Measurements from ENCODE around the gene SEMA6B.

Gene SEMA6B

GRCh38 chr19:4499318-4499717 is 60.2 kb downstream of the SEMA6B start:
- no peak overlapping the region for H4K8ac ChIP-seq (ENCODE audit: low read depth, low read length)
- H2BK15ac ChIP-seq (replicated peaks; ENCODE audit: low read depth): no peak overlapping the region
- H3K79me1 ChIP-seq (ENCODE audit: low read length): no peaks in the 10 kb centered on the region
- no peak overlapping the region for H3K56ac ChIP-seq (ENCODE audit: low read length)
- H2BK5ac ChIP-seq (ENCODE audit: low read length): no peak overlapping the region
- DNase-seq: no peak
- H3K27me3 ChIP-seq (ENCODE audit: insufficient read depth, low read length, poor library complexity): no peaks in the 10 kb centered on the region
- no peak overlapping the region for H3K4me2 ChIP-seq (ENCODE audit: low read length)
- no peak overlapping the region for H3K23ac ChIP-seq (ENCODE audit: low read length)
- no peaks in the 10 kb centered on the region for H3K4me1 ChIP-seq (ENCODE audit: control insufficient read depth, low read depth, low read length)
- H3K27ac ChIP-seq (ENCODE audit: low read depth, low read length): no peak overlapping the region
- H3K18ac ChIP-seq (ENCODE audit: low read length): no peak overlapping the region
- H3K79me2 ChIP-seq (ENCODE audit: control insufficient read depth, insufficient read depth, low read length): no peaks in the 10 kb centered on the region
- H3K9ac ChIP-seq (ENCODE audit: low read length): no peak overlapping the region
- H2AK5ac ChIP-seq (ENCODE audit: low read length): no peak overlapping the region
- no peak overlapping the region for H2BK120ac ChIP-seq (ENCODE audit: low read depth, low read length)
- no peak overlapping the region for H3K4ac ChIP-seq (ENCODE audit: low read depth, low read length)
- no peak overlapping the region for H3K4me3 ChIP-seq (ENCODE audit: low read length)
- no peak overlapping the region for H4K5ac ChIP-seq (ENCODE audit: low read length)
- H3K36me3 ChIP-seq (ENCODE audit: control insufficient read depth, insufficient read depth, low read length): peaks cover 9% of the 10 kb centered on the region
- no CpG with 5 or more reads among the region's 23 CpGs for WGBS (ENCODE audit: extremely low coverage, insufficient coverage, low lambda C conversion rate)

GRCh38 chr19:4498694-4499093 is 60.8 kb downstream of the SEMA6B start:
- H3K27me3 ChIP-seq (ENCODE audit: insufficient read depth, low read length, poor library complexity): no peaks in the 10 kb centered on the region
- H3K4me1 ChIP-seq (ENCODE audit: control insufficient read depth, low read depth, low read length): no peaks in the 10 kb centered on the region
- H3K23ac ChIP-seq (ENCODE audit: low read length): no peak overlapping the region
- no peak overlapping the region for H4K5ac ChIP-seq (ENCODE audit: low read length)
- no peak overlapping the region for H3K4me3 ChIP-seq (ENCODE audit: low read length)
- no peak overlapping the region for H3K4ac ChIP-seq (ENCODE audit: low read depth, low read length)
- no peak overlapping the region for H3K18ac ChIP-seq (ENCODE audit: low read length)
- H3K9ac ChIP-seq (ENCODE audit: low read length): no peak overlapping the region
- WGBS (ENCODE audit: extremely low coverage, insufficient coverage, low lambda C conversion rate): no CpG with 5 or more reads among the region's 12 CpGs
- no peak overlapping the region for H2BK5ac ChIP-seq (ENCODE audit: low read length)
- H4K8ac ChIP-seq (ENCODE audit: low read depth, low read length): no peak overlapping the region
- no peak for DNase-seq
- H3K79me1 ChIP-seq (ENCODE audit: low read length): no peaks in the 10 kb centered on the region
- no peak overlapping the region for H2BK120ac ChIP-seq (ENCODE audit: low read depth, low read length)
- no peak overlapping the region for H3K27ac ChIP-seq (ENCODE audit: low read depth, low read length)
- no peak overlapping the region for H2BK15ac ChIP-seq (replicated peaks; ENCODE audit: low read depth)
- H3K79me2 ChIP-seq (ENCODE audit: control insufficient read depth, insufficient read depth, low read length): no peaks in the 10 kb centered on the region
- H3K56ac ChIP-seq (ENCODE audit: low read length): no peak overlapping the region
- no peak overlapping the region for H2AK5ac ChIP-seq (ENCODE audit: low read length)
- H3K36me3 ChIP-seq (ENCODE audit: control insufficient read depth, insufficient read depth, low read length): peaks cover 11% of the 10 kb centered on the region
- no peak overlapping the region for H3K4me2 ChIP-seq (ENCODE audit: low read length)

- Histone ChIP-seq H3K79me2 (ENCODE audit: control insufficient read depth, insufficient read depth, low read length) (no peaks in the 10 kb centered on the region), H3K56ac (ENCODE audit: low read length) (no peak overlapping the region), H3K9ac (ENCODE audit: low read length) (no peak overlapping the region), H2BK15ac (replicated peaks; ENCODE audit: low read depth) (no peak overlapping the region), H3K18ac (ENCODE audit: low read length) (no peak overlapping the region), H4K5ac (ENCODE audit: low read length) (no peak overlapping the region), H3K4me3 (ENCODE audit: low read length) (no peak overlapping the region), H2AK5ac (ENCODE audit: low read length) (no peak overlapping the region), H3K23ac (ENCODE audit: low read length) (no peak overlapping the region), H3K4me1 (ENCODE audit: control insufficient read depth, low read depth, low read length) (no peaks in the 10 kb centered on the region), H3K4ac (ENCODE audit: low read depth, low read length) (no peak overlapping the region), H2BK120ac (ENCODE audit: low read depth, low read length) (no peak overlapping the region), H3K4me2 (ENCODE audit: low read length) (no peak overlapping the region), H3K79me1 (ENCODE audit: low read length) (no peaks in the 10 kb centered on the region), H4K8ac (ENCODE audit: low read depth, low read length) (no peak overlapping the region), H2BK5ac (ENCODE audit: low read length) (no peak overlapping the region), H3K36me3 (ENCODE audit: control insufficient read depth, insufficient read depth, low read length) (peaks cover 12% of the 10 kb centered on the region), H3K27me3 (ENCODE audit: insufficient read depth, low read length, poor library complexity) (no peaks in the 10 kb centered on the region), H3K27ac (ENCODE audit: low read depth, low read length) (no peak overlapping the region)
- no CpG with 5 or more reads among the region's 25 CpGs for WGBS (ENCODE audit: extremely low coverage, insufficient coverage, low lambda C conversion rate)
- no peak for DNase-seq
Observed at GRCh38 chr19:4497770-4498389, 61.6 kb downstream of the SEMA6B start.

- Histone ChIP-seq H3K4me3 (ENCODE audit: low read length) (no peak overlapping the region), H3K79me2 (ENCODE audit: control insufficient read depth, insufficient read depth, low read length) (no peaks in the 10 kb centered on the region), H2BK120ac (ENCODE audit: low read depth, low read length) (no peak overlapping the region), H3K79me1 (ENCODE audit: low read length) (peaks cover 2% of the 10 kb centered on the region), H3K4ac (ENCODE audit: low read depth, low read length) (no peak overlapping the region), H3K27me3 (ENCODE audit: insufficient read depth, low read length, poor library complexity) (no peaks in the 10 kb centered on the region), H3K4me1 (ENCODE audit: control insufficient read depth, low read depth, low read length) (no peaks in the 10 kb centered on the region), H2BK5ac (ENCODE audit: low read length) (no peak overlapping the region), H4K8ac (ENCODE audit: low read depth, low read length) (no peak overlapping the region), H2AK5ac (ENCODE audit: low read length) (no peak overlapping the region), H2BK15ac (replicated peaks; ENCODE audit: low read depth) (no peak overlapping the region), H3K23ac (ENCODE audit: low read length) (no peak overlapping the region), H3K4me2 (ENCODE audit: low read length) (no peak overlapping the region), H3K18ac (ENCODE audit: low read length) (no peak overlapping the region), H3K27ac (ENCODE audit: low read depth, low read length) (no peak overlapping the region), H3K56ac (ENCODE audit: low read length) (no peak overlapping the region), H3K36me3 (ENCODE audit: control insufficient read depth, insufficient read depth, low read length) (peaks cover 15% of the 10 kb centered on the region), H4K5ac (ENCODE audit: low read length) (no peak overlapping the region), H3K9ac (ENCODE audit: low read length) (no peak overlapping the region)
- DNase-seq: no peak
- WGBS (ENCODE audit: extremely low coverage, insufficient coverage, low lambda C conversion rate): no CpG with 5 or more reads among the region's 18 CpGs
Observed at GRCh38 chr19:4496304-4496703, 63.2 kb downstream of the SEMA6B start.

- Histone ChIP-seq H3K56ac (ENCODE audit: low read length) (no peak overlapping the region), H3K36me3 (ENCODE audit: control insufficient read depth, insufficient read depth, low read length) (peaks cover 12% of the 10 kb centered on the region)
- no CpG with 5 or more reads among the region's 12 CpGs for WGBS (ENCODE audit: extremely low coverage, insufficient coverage, low lambda C conversion rate)
Observed at GRCh38 chr19:4495471-4495870, 64.0 kb downstream of the SEMA6B start.

GRCh38 chr19:4494691-4495064 is 64.8 kb downstream of the SEMA6B start:
- H3K4ac ChIP-seq (ENCODE audit: low read depth, low read length): no peak overlapping the region
- DNase-seq: no peak
- no peak overlapping the region for H3K9ac ChIP-seq (ENCODE audit: low read length)
- H3K4me3 ChIP-seq (ENCODE audit: low read length): no peak overlapping the region
- no peak overlapping the region for H4K5ac ChIP-seq (ENCODE audit: low read length)
- H3K27ac ChIP-seq (ENCODE audit: low read depth, low read length): no peak overlapping the region
- no peaks in the 10 kb centered on the region for H3K79me2 ChIP-seq (ENCODE audit: control insufficient read depth, insufficient read depth, low read length)
- H3K4me1 ChIP-seq (ENCODE audit: control insufficient read depth, low read depth, low read length): no peaks in the 10 kb centered on the region
- H2BK15ac ChIP-seq (replicated peaks; ENCODE audit: low read depth): no peak overlapping the region
- H3K79me1 ChIP-seq (ENCODE audit: low read length): peaks cover 2% of the 10 kb centered on the region
- no peak overlapping the region for H3K4me2 ChIP-seq (ENCODE audit: low read length)
- H2AK5ac ChIP-seq (ENCODE audit: low read length): no peak overlapping the region
- no peak overlapping the region for H2BK5ac ChIP-seq (ENCODE audit: low read length)
- H3K23ac ChIP-seq (ENCODE audit: low read length): no peak overlapping the region
- no peak overlapping the region for H3K18ac ChIP-seq (ENCODE audit: low read length)
- H3K27me3 ChIP-seq (ENCODE audit: insufficient read depth, low read length, poor library complexity): no peaks in the 10 kb centered on the region
- H4K8ac ChIP-seq (ENCODE audit: low read depth, low read length): no peak overlapping the region
- WGBS (ENCODE audit: extremely low coverage, insufficient coverage, low lambda C conversion rate): no CpG with 5 or more reads among the region's 8 CpGs
- no peak overlapping the region for H2BK120ac ChIP-seq (ENCODE audit: low read depth, low read length)
- H3K56ac ChIP-seq (ENCODE audit: low read length): no peak overlapping the region
- peaks cover 13% of the 10 kb centered on the region for H3K36me3 ChIP-seq (ENCODE audit: control insufficient read depth, insufficient read depth, low read length)

More at GRCh38 chr19:4495471-4495870, 64.0 kb downstream of the SEMA6B start:
- no peaks in the 10 kb centered on the region for H3K27me3 ChIP-seq (ENCODE audit: insufficient read depth, low read length, poor library complexity)
- no peak overlapping the region for H4K5ac ChIP-seq (ENCODE audit: low read length)
- no peak overlapping the region for H3K9ac ChIP-seq (ENCODE audit: low read length)
- no peak for DNase-seq
- no peak overlapping the region for H2BK15ac ChIP-seq (replicated peaks; ENCODE audit: low read depth)
- H3K79me2 ChIP-seq (ENCODE audit: control insufficient read depth, insufficient read depth, low read length): no peaks in the 10 kb centered on the region
- no peaks in the 10 kb centered on the region for H3K4me1 ChIP-seq (ENCODE audit: control insufficient read depth, low read depth, low read length)
- H3K4ac ChIP-seq (ENCODE audit: low read depth, low read length): no peak overlapping the region
- H3K4me3 ChIP-seq (ENCODE audit: low read length): no peak overlapping the region
- no peak overlapping the region for H3K18ac ChIP-seq (ENCODE audit: low read length)
- no peak overlapping the region for H3K23ac ChIP-seq (ENCODE audit: low read length)
- no peak overlapping the region for H2BK5ac ChIP-seq (ENCODE audit: low read length)
- H3K79me1 ChIP-seq (ENCODE audit: low read length): peaks cover 2% of the 10 kb centered on the region
- no peak overlapping the region for H3K27ac ChIP-seq (ENCODE audit: low read depth, low read length)
- H3K4me2 ChIP-seq (ENCODE audit: low read length): no peak overlapping the region
- no peak overlapping the region for H4K8ac ChIP-seq (ENCODE audit: low read depth, low read length)
- H2BK120ac ChIP-seq (ENCODE audit: low read depth, low read length): no peak overlapping the region
- no peak overlapping the region for H2AK5ac ChIP-seq (ENCODE audit: low read length)

Measured in mesendoderm (in vitro differentiated cells).